Endothelial cell of umbilical vein (primary cell): ENCODE measurements around the gene RAMP3. TPM values are rescaled to one million over a fixed set of nuclear protein-coding genes. Genes with fewer than 3 reads are reported as not detected.

ENCODE experiments used
- BruUV-seq: library from RNA; stranded (reverse); fragments of 400-500 nt; replicated peaks from 2 replicates; lab custom pipeline; 2021; lab: Mats Ljungman, UMichigan
- CTCF ChIA-PET: fragments of 300-600, 350-600 bp; sonication (Branson Sonifier 250); formaldehyde crosslinking; loops from one replicate; lab custom pipeline; 2021; ENCODE audit warnings: antibody characterized with exemption, inconsistent platforms; lab: Charles Lee
- POLR2A ChIA-PET: fragments of 300-600, 350-600 bp; sonication (Branson Sonifier 250); formaldehyde crosslinking; loops from one replicate; lab custom pipeline; 2021; ENCODE audit warnings: antibody characterized with exemption, inconsistent platforms; lab: Charles Lee
- DNase-seq: peaks from one replicate; pipeline ENCODE4 v3.0.0-alpha.2; 2011; ENCODE audit warnings: low read depth, low spot score
- FAIRE-seq: peaks from 2 replicates; lab custom pipeline; 2011; peaks lifted over from hg19 to GRCh38; lab: Jason Lieb, UNC
- H2AFZ ChIP-seq: 2 replicates; pipeline ENCODE4 v1.6.0; 2012; ENCODE audit warnings: low read depth, low read length, control low read depth, inconsistent platforms
- H3K27ac ChIP-seq: 2 replicates; pipeline ENCODE4 v1.5.1; 2011; ENCODE audit warnings: low read depth, mild to moderate bottlenecking, control low read depth, low read length, moderate library complexity; ENCODE audit not compliant: insufficient read depth
- H3K27me3 ChIP-seq, 2 experiments: 2 replicates each; pipeline versions ENCODE4 v1.6.0 to v1.6.1; 2011; ENCODE audit warnings: low read length in 2 of 2, mixed read lengths in 1 of 2; ENCODE audit not compliant: control insufficient read depth in 2 of 2, insufficient read depth in 2 of 2
- H3K36me3 ChIP-seq, 2 experiments: 2 replicates in 1 of 2; 3 replicates in 1 of 2; pipeline ENCODE4 v1.5.1; 2011; ENCODE audit warnings: low read length in 2 of 2, mild to moderate bottlenecking in 1 of 2, moderate library complexity in 1 of 2; ENCODE audit not compliant: control insufficient read depth in 2 of 2, insufficient read depth in 2 of 2; ENCODE audit errors: extremely low read depth in 1 of 2
- H3K4me1 ChIP-seq: 3 replicates; pipeline ENCODE4 v1.5.1; 2011; ENCODE audit warnings: mild to moderate bottlenecking, low read length; ENCODE audit not compliant: control insufficient read depth, insufficient read depth; ENCODE audit errors: extremely low read depth
- H3K4me2 ChIP-seq: 2 replicates; pipeline ENCODE4 v1.6.1; 2011; ENCODE audit warnings: low read length, control low read depth, mixed read lengths; ENCODE audit not compliant: insufficient read depth
- H3K4me3 ChIP-seq, 3 experiments: fragments of 200-600 bp in 1 of 3; sonication (generic), shearing (Covaris generic) in 1 of 3; replicated peaks in 1 of 3; 2 replicates each; pipeline ENCODE4 v1.5.1; 2011 to 2016; ENCODE audit warnings: control low read depth in 3 of 3, low read length in 3 of 3, mild to moderate bottlenecking in 2 of 3, inconsistent platforms in 1 of 3, low read depth in 1 of 3, moderate library complexity in 1 of 3; ENCODE audit not compliant: insufficient read depth in 1 of 3
- H3K79me2 ChIP-seq: 2 replicates; pipeline ENCODE4 v1.6.0; 2012; ENCODE audit warnings: low read length, inconsistent platforms; ENCODE audit not compliant: control insufficient read depth, insufficient read depth
- H3K9ac ChIP-seq: replicated peaks from 2 replicates; pipeline ENCODE3; 2011; ENCODE audit warnings: low read length, control low read depth; ENCODE audit not compliant: insufficient read depth; ENCODE audit errors: extremely low read depth
- H3K9me1 ChIP-seq: replicated peaks from 3 replicates; pipeline ENCODE4 v1.6.0; 2011; ENCODE audit warnings: mild to moderate bottlenecking, low read length; ENCODE audit not compliant: control insufficient read depth, insufficient read depth; ENCODE audit errors: extremely low read depth
- H3K9me3 ChIP-seq: replicated peaks from 2 replicates; pipeline ENCODE4 v1.5.1; 2012; ENCODE audit warnings: low read length, inconsistent platforms; ENCODE audit not compliant: control insufficient read depth, insufficient read depth
- H4K20me1 ChIP-seq: replicated peaks from 2 replicates; pipeline ENCODE3; 2011; ENCODE audit warnings: mild to moderate bottlenecking, low read length; ENCODE audit not compliant: control insufficient read depth, insufficient read depth; ENCODE audit errors: extremely low read depth
- CTCF ChIP-seq, 2 donors: IDR thresholded peaks; 1 replicate in 1 of 2; 2 replicates in 1 of 2; pipeline ENCODE4 v1.5.1; 2011; ENCODE audit warnings: low read length in 2 of 2, mild to moderate bottlenecking in 2 of 2, moderate library complexity in 2 of 2, control low read depth in 1 of 2, inconsistent platforms in 1 of 2, low read depth in 1 of 2; ENCODE audit not compliant: insufficient read depth in 1 of 2; ENCODE audit errors: extremely low read depth in 1 of 2
- EZH2 ChIP-seq: IDR thresholded peaks from 2 replicates; pipeline ENCODE4 v1.6.1; 2012; ENCODE audit warnings: borderline replicate concordance, low read depth, mild to moderate bottlenecking, moderate library complexity, low read length, inconsistent platforms; ENCODE audit not compliant: severe bottlenecking
- FOS ChIP-seq: IDR thresholded peaks from 2 replicates; pipeline ENCODE4 v1.6.1; 2011; ENCODE audit warnings: mild to moderate bottlenecking, low read length, moderate library complexity, borderline replicate concordance; ENCODE audit not compliant: insufficient read depth
- GATA2 ChIP-seq: IDR thresholded peaks from 2 replicates; pipeline ENCODE4 v1.7.0; 2011; ENCODE audit warnings: low read depth, mild to moderate bottlenecking, moderate library complexity, mixed read lengths, low read length; ENCODE audit not compliant: insufficient read length, insufficient read depth
- MAX ChIP-seq: IDR thresholded peaks from 2 replicates; pipeline ENCODE4 v1.6.1; 2011; ENCODE audit not compliant: insufficient read depth, insufficient read length
- MYC ChIP-seq: IDR thresholded peaks from one replicate; pipeline ENCODE4 v1.6.1; 2011; ENCODE audit warnings: mild to moderate bottlenecking, low read depth, low read length
- POLR2AphosphoS5 ChIP-seq: IDR thresholded peaks from 2 replicates; pipeline ENCODE4 v1.6.1; 2012; ENCODE audit warnings: low read depth, mild to moderate bottlenecking, control low read depth, low read length, moderate library complexity; ENCODE audit not compliant: insufficient read depth
- dilution Hi-C: fragments of 300-500 bp; cut with MboI; formaldehyde crosslinking; loops from one replicate; pipeline ENCODE4 v1.15.0; 2019; ENCODE audit warnings: low sequenced_read_pairs; ENCODE audit not compliant: extremely low pct_ligation_motif_present
- intact Hi-C: fragments of 100-400 bp; cut with micrococcal nuclease; formaldehyde crosslinking; loops from one replicate; pipeline ENCODE4 v1.10.0; 2022
- polyA plus RNA-seq, 4 experiments: library from polyadenylated mRNA; depleted of rRNA in 3 of 4; stranded (reverse) in 3 of 4; unstranded in 1 of 4; fragments of >200 nt; gene quantifications; 2 replicates each; pipeline versions ENCODE4 v1.2.1 to v1.2.3, GENCODE V29; 2011 to 2012; ENCODE audit warnings: missing spikeins in 1 of 4
- total RNA-seq: library from RNA; stranded (reverse); gene quantifications from 2 replicates; pipeline ENCODE4 v1.2.3, GENCODE V29; 2021

Gene RAMP3
- total and polyA plus RNA-seq, 2 donors (not counting 3 experiments of a cell fraction or from before 2014, with no cell fraction given) = not detected

GRCh38 chr7:45219801-45220435 lies 62.3 kb downstream of the RAMP3 start:
- Histone ChIP-seq H3K27me3 (no peaks in the 10 kb centered on the region), H3K4me1 (no peaks in the 10 kb centered on the region), H3K4me2 (no peak overlapping the region), H3K4me3 (no peak overlapping the region), H3K36me3 (no peaks in the 10 kb centered on the region), H3K9me1 (no peaks in the 10 kb centered on the region), H3K9ac (no peak overlapping the region), H2AFZ (no peak overlapping the region), H3K9me3 (no peaks in the 10 kb centered on the region), H3K27ac (no peak overlapping the region), H3K79me2 (no peaks in the 10 kb centered on the region), H4K20me1 (no peaks in the 10 kb centered on the region)
- ChIA-PET CTCF (interaction anchor here (2.2 kb wide), 1 partner anchor 10 kb away, joined by 5 read pairs; no protein-coding TSS in a partner anchor), POLR2A (no interaction called here)
- BruUV-seq = no TSS peak
- intact Hi-C loops = no loop called here
- DNase-seq (no peak), FAIRE-seq (no peak)
- TF ChIP-seq POLR2AphosphoS5 (no peak), EZH2 (no peak), CTCF (IDR thresholded peaks at IDR 0.05; ENCODE audit: extremely low read depth in 1 of 2, insufficient read depth in 1 of 2, low read depth in 1 of 2, low read length in 2 of 2) (no peak), MYC (no peak), MAX (no peak), GATA2 (no peak), FOS (no peak)
- dilution Hi-C loops = no loop called here
